ENCODE results near the gene CFH. TPM values are rescaled to one million over a fixed set of nuclear protein-coding genes. Genes with fewer than 3 reads are reported as not detected.

Gene CFH
- 0.69 TPM for total RNA-seq (2013)
- 1 to 10 TPM in 1 of 3 donors, under 1 TPM in 2; 0.03 to 1.1 (median 0.36) TPM for polyA plus RNA-seq
- not detected in 2 replicates for polyA minus RNA-seq
- total RNA-seq: 0 to 3.0 (median 0.12) reads per million in 11 experiments

DNA sequence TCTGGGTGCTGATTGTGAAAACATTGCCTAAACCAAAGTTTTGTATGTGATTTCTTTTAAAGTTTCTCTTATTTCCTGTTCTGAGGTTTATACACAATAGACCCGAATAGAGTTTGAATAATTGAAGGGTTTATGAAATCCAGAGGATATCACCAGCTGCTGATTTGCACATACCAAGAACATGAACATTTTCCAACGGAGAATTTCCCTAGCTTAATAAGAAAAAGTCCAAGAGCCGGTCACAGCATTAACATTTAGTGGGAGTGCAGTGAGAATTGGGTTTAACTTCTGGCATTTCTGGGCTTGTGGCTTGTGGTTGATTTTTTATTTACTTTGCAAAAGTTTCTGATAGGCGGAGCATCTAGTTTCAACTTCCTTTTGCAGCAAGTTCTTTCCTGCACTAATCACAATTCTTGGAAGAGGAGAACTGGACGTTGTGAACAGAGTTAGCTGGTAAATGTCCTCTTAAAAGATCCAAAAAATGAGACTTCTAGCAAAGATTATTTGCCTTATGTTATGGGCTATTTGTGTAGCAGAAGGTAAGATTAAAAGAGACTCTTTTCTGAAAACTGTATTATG is at the start of gene CFH:
TSS of gene CFH (plus strand) at position 407 of the 579 bp plus-strand sequence. CDS start at position 482, 75 bp downstream.
- H3K9me3 ChIP-seq (replicated peaks in 1 of 2; ENCODE audit: control insufficient read depth in 1 of 2, insufficient read depth in 1 of 2, low read length in 2 of 2): no peaks in the 10 kb centered on the region
- H3K4me2 ChIP-seq (replicated peaks; ENCODE audit: extremely low read depth, low read length, poor library complexity, severe bottlenecking): peak within 1 kb of the TSS; percentile 56
- no peaks in the 10 kb centered on the region for H3K36me3 ChIP-seq (replicated peaks in 1 of 2; ENCODE audit: control insufficient read depth in 1 of 2, insufficient read depth in 2 of 2, low read length in 2 of 2)
- Mint-ChIP-seq H3K36me3 (no peaks in the 10 kb centered on the region), H3K9me3 (no peaks in the 10 kb centered on the region), H3K4me1 (peaks cover 13% of the 10 kb centered on the region), H3K4me3 (peak within 1 kb of the TSS; percentile 43 to 79), H3K27ac (peak within 1 kb of the TSS in 3 of 7 donors; percentile 4 to 75 (median 11)), H3K27me3 (ENCODE audit: low read depth in 3 of 3) (no peaks in the 10 kb centered on the region)
- no peak for DNase-seq
- no peaks in the 10 kb centered on the region for H4K20me1 ChIP-seq (ENCODE audit: insufficient read depth, low read length)
- H2AFZ ChIP-seq (ENCODE audit: insufficient read depth, low read depth, low read length, poor library complexity, severe bottlenecking): peak within 1 kb of the TSS; percentile 41
- no peaks in the 10 kb centered on the region for H3K27me3 ChIP-seq (ENCODE audit: control insufficient read depth in 2 of 2, insufficient read depth in 2 of 2, low read length in 2 of 2)
- peaks cover 4 to 6% of the 10 kb centered on the region in 2 donors for H3K4me1 ChIP-seq (ENCODE audit: control insufficient read depth in 1 of 2, insufficient read depth in 2 of 2, low read length in 2 of 2)
- intact Hi-C loops (cut with micrococcal nuclease): no loop called here
- H3K27ac ChIP-seq (ENCODE audit: low read depth in 1 of 2, low read length in 2 of 2): peak within 1 kb of the TSS in 1 of 2 donors; percentile 34
- WGBS (ENCODE audit: insufficient coverage): no CpG with 5 or more reads among the region's 5 CpGs
- H3K4me3 ChIP-seq (replicated peaks in 1 of 3; ENCODE audit: low read depth in 2 of 3, low read length in 3 of 3): peak within 1 kb of the TSS; percentile 13 to 48 (median 23)
- peak within 1 kb of the TSS; percentile 38 for H3K9ac ChIP-seq (ENCODE audit: insufficient read depth, low read length, poor library complexity, severe bottlenecking)
- TF ChIP-seq, protein P1, sequence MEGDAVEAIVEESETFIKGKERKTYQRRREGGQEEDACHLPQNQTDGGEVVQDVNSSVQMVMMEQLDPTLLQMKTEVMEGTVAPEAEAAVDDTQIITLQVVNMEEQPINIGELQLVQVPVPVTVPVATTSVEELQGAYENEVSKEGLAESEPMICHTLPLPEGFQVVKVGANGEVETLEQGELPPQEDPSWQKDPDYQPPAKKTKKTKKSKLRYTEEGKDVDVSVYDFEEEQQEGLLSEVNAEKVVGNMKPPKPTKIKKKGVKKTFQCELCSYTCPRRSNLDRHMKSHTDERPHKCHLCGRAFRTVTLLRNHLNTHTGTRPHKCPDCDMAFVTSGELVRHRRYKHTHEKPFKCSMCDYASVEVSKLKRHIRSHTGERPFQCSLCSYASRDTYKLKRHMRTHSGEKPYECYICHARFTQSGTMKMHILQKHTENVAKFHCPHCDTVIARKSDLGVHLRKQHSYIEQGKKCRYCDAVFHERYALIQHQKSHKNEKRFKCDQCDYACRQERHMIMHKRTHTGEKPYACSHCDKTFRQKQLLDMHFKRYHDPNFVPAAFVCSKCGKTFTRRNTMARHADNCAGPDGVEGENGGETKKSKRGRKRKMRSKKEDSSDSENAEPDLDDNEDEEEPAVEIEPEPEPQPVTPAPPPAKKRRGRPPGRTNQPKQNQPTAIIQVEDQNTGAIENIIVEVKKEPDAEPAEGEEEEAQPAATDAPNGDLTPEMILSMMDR (IDR thresholded peaks at IDR 0.05): no peak
- H3K79me2 ChIP-seq (ENCODE audit: insufficient read depth, low read length): no peaks in the 10 kb centered on the region

DNA sequence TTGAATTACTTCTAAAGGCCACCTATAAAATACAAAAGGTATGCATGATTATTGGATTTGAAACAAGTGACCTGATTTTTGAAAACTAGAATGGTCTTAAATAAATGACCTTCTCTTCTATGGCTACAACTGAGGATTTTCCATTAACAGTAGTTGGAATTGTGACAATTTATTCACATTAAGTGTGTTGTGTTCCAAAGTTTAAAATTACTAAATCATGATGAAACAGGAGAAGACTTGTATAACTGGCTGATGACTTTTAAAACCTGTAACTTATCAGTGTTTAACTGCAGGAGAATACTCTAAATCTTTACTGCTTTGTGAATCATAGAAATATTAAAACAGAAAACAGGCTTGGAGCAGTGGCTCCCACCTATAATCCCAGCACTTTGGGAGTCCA is 48.2 kb upstream of the CFH start:
- H3K9me3 ChIP-seq (replicated peaks in 1 of 2; ENCODE audit: control insufficient read depth in 1 of 2, insufficient read depth in 1 of 2, low read length in 2 of 2): peaks cover 0 to 8% of the 10 kb centered on the region in 2 donors

More for the DNA sequence above, 48.2 kb upstream of the CFH start:
- Histone ChIP-seq H3K4me2 (replicated peaks; ENCODE audit: extremely low read depth, low read length, poor library complexity, severe bottlenecking) (no peak overlapping the region), H3K27me3 (ENCODE audit: control insufficient read depth in 2 of 2, insufficient read depth in 2 of 2, low read length in 2 of 2) (peaks cover 5 to 15% of the 10 kb centered on the region in 2 donors), H3K9ac (ENCODE audit: insufficient read depth, low read length, poor library complexity, severe bottlenecking) (no peak overlapping the region), H3K27ac (ENCODE audit: low read depth in 1 of 2, low read length in 2 of 2) (no peak overlapping the region), H3K36me3 (replicated peaks in 1 of 2; ENCODE audit: control insufficient read depth in 1 of 2, insufficient read depth in 2 of 2, low read length in 2 of 2) (no peaks in the 10 kb centered on the region), H4K20me1 (ENCODE audit: insufficient read depth, low read length) (no peaks in the 10 kb centered on the region), H2AFZ (ENCODE audit: insufficient read depth, low read depth, low read length, poor library complexity, severe bottlenecking) (no peak overlapping the region), H3K4me3 (replicated peaks in 1 of 3; ENCODE audit: low read depth in 2 of 3, low read length in 3 of 3) (no peak overlapping the region), H3K4me1 (ENCODE audit: control insufficient read depth in 1 of 2, insufficient read depth in 2 of 2, low read length in 2 of 2) (peaks cover 2 to 7% of the 10 kb centered on the region in 2 donors), H3K79me2 (ENCODE audit: insufficient read depth, low read length) (no peaks in the 10 kb centered on the region)
- Mint-ChIP-seq H3K27me3 (ENCODE audit: low read depth in 3 of 3) (peaks cover 10 to 15% (median 14%) of the 10 kb centered on the region in 3 donors), H3K4me3 (no peak overlapping the region), H3K36me3 (no peaks in the 10 kb centered on the region), H3K4me1 (peaks cover 8% of the 10 kb centered on the region), H3K27ac (no peak overlapping the region), H3K9me3 (peaks cover 0 to 3% (median 2%) of the 10 kb centered on the region in 7 donors)
- TF ChIP-seq, protein P1 (IDR thresholded peaks at IDR 0.05): no peak
- intact Hi-C loops (cut with micrococcal nuclease): no loop called here
- DNase-seq: no peak

All from CD14-positive monocyte (primary cell).